Chondrocyte (in vitro differentiated cells): Measurements from ENCODE around the gene SKAP1. TPM values are rescaled to one million over a fixed set of nuclear protein-coding genes. Genes with fewer than 3 reads are reported as not detected.

Experiments
- DNase-seq: peaks from one replicate; pipeline ENCODE4 v3.0.0; 2021; ENCODE audit warnings: mixed read lengths, low spot score
- H3K27ac Mint-ChIP-seq: one replicate; pipeline ENCODE4 v1.8.0; 2021; ENCODE audit warnings: mild to moderate bottlenecking, moderate library complexity, mixed read lengths; ENCODE audit not compliant: unreplicated experiment
- H3K27me3 Mint-ChIP-seq: 2 replicates; pipeline ENCODE4 v1.8.0; 2021; ENCODE audit warnings: low read depth, mixed read lengths
- H3K36me3 Mint-ChIP-seq: 2 replicates; pipeline ENCODE4 v1.8.0; 2021; ENCODE audit warnings: low read depth, mixed read lengths
- H3K4me1 Mint-ChIP-seq: 2 replicates; pipeline ENCODE4 v1.8.0; 2021; ENCODE audit warnings: low read depth, mild to moderate bottlenecking, mixed read lengths
- H3K4me3 Mint-ChIP-seq: one replicate; pipeline ENCODE4 v1.8.0; 2021; ENCODE audit warnings: mild to moderate bottlenecking, moderate library complexity, mixed read lengths; ENCODE audit not compliant: unreplicated experiment
- H3K9me3 Mint-ChIP-seq: 2 replicates; pipeline ENCODE4 v1.8.0; 2021; ENCODE audit warnings: low read depth, mixed read lengths
- total RNA-seq: library from RNA; stranded (reverse); gene quantifications from 3 replicates; pipeline ENCODE4 v1.2.1, GENCODE V29; 2021
- TF ChIP-seq, protein P1 (sequence below): fragments of 200-600 bp; sonication (generic); IDR thresholded peaks from 2 replicates; pipeline ENCODE4 v1.5.0; 2021; ENCODE audit warnings: antibody characterized with exemption, mild to moderate bottlenecking, moderate library complexity

Gene SKAP1
- total RNA-seq, 1 donor from 2014 or later, result not detected

DNA sequence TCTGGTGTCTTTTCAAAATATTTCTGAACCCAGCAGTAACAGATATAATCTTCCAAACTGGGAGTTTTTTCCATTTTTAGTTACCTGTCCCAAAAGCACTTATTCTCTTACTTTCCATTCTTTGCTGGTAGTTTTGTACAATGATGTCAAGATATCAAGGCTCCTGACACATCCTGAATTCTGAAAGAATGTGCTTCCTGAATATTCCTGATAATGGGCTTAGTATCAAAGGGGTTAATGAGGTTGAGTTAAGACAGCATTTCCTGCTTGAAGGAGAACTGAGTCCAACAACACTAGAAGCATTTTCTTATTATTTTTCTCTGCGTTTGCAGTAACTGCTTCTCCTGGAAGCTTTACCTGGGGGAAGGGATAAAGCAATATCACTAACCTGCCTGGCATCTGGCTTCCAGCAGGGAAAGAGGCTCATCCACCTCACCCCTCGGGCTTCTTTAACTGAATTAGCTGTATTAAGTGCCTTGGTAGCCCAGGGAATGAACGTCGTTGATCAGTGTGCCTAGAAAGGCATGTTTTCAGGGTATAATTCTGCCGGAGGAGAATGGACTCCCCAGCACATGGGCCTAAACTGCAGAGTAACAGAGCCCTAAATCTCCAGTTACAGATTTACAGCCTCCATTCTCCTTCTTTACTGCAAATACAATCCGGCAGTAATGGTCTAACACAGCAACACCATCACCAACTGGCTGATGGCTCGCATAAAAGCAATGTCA, 188.1 kb downstream of the SKAP1 start:
- peaks cover 13% of the 10 kb centered on the region for H3K27me3 Mint-ChIP-seq
- H3K4me3 Mint-ChIP-seq, result no peak overlapping the region
- H3K4me1 Mint-ChIP-seq, result peaks cover 15% of the 10 kb centered on the region
- H3K27ac Mint-ChIP-seq, result no peak overlapping the region
- no peak for DNase-seq
- no peaks in the 10 kb centered on the region for H3K9me3 Mint-ChIP-seq
- TF ChIP-seq, protein P1, sequence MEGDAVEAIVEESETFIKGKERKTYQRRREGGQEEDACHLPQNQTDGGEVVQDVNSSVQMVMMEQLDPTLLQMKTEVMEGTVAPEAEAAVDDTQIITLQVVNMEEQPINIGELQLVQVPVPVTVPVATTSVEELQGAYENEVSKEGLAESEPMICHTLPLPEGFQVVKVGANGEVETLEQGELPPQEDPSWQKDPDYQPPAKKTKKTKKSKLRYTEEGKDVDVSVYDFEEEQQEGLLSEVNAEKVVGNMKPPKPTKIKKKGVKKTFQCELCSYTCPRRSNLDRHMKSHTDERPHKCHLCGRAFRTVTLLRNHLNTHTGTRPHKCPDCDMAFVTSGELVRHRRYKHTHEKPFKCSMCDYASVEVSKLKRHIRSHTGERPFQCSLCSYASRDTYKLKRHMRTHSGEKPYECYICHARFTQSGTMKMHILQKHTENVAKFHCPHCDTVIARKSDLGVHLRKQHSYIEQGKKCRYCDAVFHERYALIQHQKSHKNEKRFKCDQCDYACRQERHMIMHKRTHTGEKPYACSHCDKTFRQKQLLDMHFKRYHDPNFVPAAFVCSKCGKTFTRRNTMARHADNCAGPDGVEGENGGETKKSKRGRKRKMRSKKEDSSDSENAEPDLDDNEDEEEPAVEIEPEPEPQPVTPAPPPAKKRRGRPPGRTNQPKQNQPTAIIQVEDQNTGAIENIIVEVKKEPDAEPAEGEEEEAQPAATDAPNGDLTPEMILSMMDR, result no peak
- H3K36me3 Mint-ChIP-seq, result no peaks in the 10 kb centered on the region

GRCh38 chr17:48241131-48241591, 188.9 kb downstream of the SKAP1 start:
- Mint-ChIP-seq H3K27me3 (peaks cover 8% of the 10 kb centered on the region), H3K4me1 (peaks cover 15% of the 10 kb centered on the region), H3K4me3 (no peak overlapping the region), H3K27ac (peak overlapping the region; percentile 32), H3K9me3 (no peaks in the 10 kb centered on the region), H3K36me3 (no peaks in the 10 kb centered on the region)
- TF ChIP-seq, protein P1, result no peak
- no peak for DNase-seq

GRCh38 chr17:48240562-48241130, 189.4 kb downstream of the SKAP1 start:
- no peak overlapping the region for H3K27ac Mint-ChIP-seq
- no peaks in the 10 kb centered on the region for H3K9me3 Mint-ChIP-seq
- TF ChIP-seq, protein P1, result no peak
- H3K36me3 Mint-ChIP-seq, result no peaks in the 10 kb centered on the region
- DNase-seq, result no peak
- no peak overlapping the region for H3K4me3 Mint-ChIP-seq
- peaks cover 15% of the 10 kb centered on the region for H3K4me1 Mint-ChIP-seq
- peaks cover 12% of the 10 kb centered on the region for H3K27me3 Mint-ChIP-seq

DNA sequence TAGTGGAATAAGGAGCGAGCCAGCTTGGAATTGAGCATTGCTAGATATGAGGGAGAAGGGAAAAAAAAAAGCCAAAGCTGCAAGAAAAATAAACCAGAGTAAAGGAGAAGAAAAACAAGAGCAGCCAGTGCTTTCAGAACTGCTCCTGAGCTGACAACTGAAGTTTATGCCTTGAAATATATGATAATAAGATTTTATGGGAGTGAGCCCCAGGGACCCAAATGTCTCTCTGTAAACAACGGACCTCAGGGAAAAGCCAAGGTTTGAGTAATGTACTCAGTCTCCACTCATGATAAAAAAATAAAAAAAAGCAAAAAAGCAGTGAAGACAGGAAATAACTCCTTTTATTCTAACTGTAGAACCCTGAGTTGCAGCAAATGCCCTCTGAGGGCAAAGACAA, 189.9 kb downstream of the SKAP1 start:
- peaks cover 15% of the 10 kb centered on the region for H3K4me1 Mint-ChIP-seq

GRCh38 chr17:48239603-48239995, 190.4 kb downstream of the SKAP1 start:
- H3K4me3 Mint-ChIP-seq, result no peak overlapping the region
- TF ChIP-seq, protein P1, result no peak
- no peak for DNase-seq
- peaks cover 20% of the 10 kb centered on the region for H3K27me3 Mint-ChIP-seq
- no peak overlapping the region for H3K27ac Mint-ChIP-seq
- no peaks in the 10 kb centered on the region for H3K9me3 Mint-ChIP-seq
- H3K36me3 Mint-ChIP-seq, result no peaks in the 10 kb centered on the region
- H3K4me1 Mint-ChIP-seq, result peaks cover 15% of the 10 kb centered on the region

More for the DNA sequence above, 189.9 kb downstream of the SKAP1 start:
- H3K27me3 Mint-ChIP-seq, result peaks cover 17% of the 10 kb centered on the region
- no peak overlapping the region for H3K27ac Mint-ChIP-seq
- no peaks in the 10 kb centered on the region for H3K36me3 Mint-ChIP-seq
- no peak for DNase-seq
- no peak overlapping the region for H3K4me3 Mint-ChIP-seq
- TF ChIP-seq, protein P1, result no peak
- H3K9me3 Mint-ChIP-seq, result no peaks in the 10 kb centered on the region
